ENCODE data around the gene COMMD9.

The COMMD9 gene

DNA sequence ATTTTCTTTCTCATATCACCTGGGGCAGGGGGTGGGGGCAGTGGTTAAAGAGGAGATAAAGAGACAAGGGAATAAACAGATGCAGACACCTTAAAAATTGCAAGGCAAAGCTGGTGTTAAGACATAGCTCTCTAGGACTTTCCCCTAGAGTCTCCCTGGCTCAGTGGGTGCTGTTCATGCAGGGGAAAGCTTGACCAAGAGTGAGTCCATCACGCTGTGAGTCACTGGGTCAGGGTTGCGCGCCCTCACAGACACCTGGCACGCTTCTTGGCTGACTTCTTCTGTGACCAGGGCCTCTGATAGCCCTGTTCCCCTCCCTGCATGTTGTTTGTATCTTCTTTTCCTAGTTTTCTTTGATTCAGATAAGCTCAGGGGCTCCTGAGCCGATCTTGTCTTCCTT is 31.9 kb downstream of the COMMD9 start:
- no peak for DNase-seq (ENCODE audit: low read depth in 2 of 2)

DNA sequence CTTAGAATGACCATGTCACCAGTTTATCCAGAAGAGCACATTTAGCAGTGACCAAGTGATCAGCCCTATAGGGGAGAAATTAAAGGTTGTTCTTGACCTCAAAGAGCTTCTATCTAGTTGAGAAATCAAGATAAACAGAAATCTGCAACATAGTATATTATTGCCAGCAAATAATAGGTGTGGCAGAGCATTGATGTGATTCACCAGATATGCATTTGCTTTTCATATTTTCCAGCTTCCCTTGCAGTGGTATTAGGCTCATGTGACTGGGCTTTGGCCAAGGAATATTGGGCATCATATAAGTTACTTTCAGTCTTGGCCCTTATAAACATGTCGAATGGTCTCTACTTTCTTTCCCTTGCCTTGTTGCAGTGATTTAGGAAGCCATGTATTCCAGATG is 34.5 kb downstream of the COMMD9 start:
- DNase-seq (ENCODE audit: low read depth in 2 of 2), result no peak

DNA sequence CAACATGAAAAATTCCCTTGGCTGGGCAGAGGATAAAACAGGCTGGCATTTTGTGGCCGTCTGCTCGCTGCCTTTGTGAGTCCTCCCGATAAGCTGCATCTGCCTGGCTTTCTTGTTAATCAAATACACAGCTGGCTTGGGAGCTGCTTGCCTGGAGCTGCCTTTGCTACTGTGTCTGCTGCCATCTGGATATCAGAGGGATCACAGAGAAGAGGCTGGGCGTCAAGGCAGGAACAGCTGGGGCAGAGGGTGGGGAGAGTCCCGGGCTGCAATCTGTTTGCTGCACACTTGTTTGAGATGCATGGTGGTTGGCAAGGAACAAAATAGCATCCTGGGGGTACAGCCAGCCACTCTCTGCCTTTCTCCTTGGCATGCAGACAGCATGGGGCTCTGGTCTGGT is 36.0 kb downstream of the COMMD9 start:
- no peak for DNase-seq (ENCODE audit: low read depth in 2 of 2)

DNA sequence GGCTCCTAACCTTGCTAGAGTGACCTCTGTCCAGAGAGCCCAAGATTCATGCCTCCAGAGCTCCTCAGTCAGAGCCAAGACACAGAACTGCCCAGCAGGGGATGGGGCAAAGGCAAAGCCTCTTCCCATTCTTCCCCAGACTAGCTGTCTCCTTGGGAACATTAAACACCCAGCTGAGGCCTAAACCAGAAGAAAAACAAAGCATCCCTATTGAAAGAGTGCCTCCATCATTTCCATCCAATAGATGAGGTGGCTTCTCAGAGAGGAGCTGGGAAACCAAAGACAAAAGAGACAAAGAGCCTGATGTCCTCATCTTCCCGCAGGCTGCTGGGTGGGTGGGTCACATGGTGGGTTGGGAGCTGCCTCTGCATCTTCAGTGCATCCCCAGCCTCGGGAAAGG is 37.4 kb downstream of the COMMD9 start:
- no peak for DNase-seq (ENCODE audit: low read depth in 2 of 2)

DNA sequence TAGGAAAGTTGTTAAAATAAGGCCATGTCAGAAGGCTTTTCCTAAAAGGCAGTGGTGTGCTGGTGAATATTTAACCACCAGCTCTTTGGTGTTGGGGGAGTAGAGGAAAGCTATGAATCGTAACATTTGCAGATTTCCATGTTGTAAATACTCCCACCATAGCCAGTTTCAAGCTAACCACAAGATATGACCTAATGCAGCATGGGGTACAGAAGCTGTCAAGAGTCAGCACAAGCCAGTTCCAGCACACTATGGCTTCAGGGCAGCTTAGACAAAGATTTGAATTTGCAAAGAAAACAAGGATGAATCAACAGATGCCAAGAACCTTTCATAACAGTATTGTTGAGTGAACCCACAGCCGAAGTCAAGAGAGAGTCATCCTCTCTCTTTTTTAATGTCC is 40.0 kb downstream of the COMMD9 start:
- DNase-seq (ENCODE audit: low read depth in 2 of 2), result no peak

GRCh38 chr11:36248436-36248835 is 40.8 kb downstream of the COMMD9 start:
- no peak for DNase-seq (ENCODE audit: low read depth in 2 of 2)

DNA sequence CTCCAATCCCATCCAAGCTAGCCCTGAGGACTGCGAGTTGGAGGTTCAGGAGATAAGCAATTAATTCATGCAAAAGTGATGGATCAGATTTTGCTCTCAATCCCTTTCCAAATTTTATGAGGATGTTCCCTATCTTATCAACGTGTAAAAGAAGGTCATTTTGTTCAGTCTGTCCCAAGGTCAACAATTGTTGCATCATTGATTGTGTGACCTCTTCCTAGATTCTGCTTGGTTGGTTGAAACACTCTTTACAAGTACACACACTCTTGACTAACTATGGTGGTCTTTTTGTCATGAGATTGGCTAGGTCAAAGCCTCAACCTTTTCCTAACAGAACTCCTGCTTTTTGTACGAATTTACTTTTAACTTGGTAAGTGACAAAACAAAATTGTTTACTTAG is 41.7 kb downstream of the COMMD9 start:
- DNase-seq (ENCODE audit: low read depth in 2 of 2), result no peak

DNA sequence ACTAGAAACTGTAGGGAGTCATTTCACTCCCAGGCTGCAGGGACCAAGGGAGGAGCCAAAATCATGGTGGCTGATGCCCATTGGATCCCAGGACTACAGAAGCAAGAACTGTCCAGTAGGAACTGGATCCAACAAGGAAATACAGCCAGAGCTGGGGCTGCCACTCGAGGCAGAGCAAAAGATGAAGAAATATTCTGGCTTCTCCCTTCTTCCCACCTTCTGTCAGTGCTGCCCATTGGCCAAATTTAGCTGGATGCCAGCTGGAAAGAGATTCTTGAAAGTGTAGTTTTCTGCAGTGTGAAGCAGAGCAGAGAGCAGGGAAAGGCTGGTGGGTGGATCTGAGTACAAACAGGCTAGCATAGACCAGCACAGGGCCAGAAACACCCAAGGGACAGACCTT is 45.6 kb downstream of the COMMD9 start:
- DNase-seq (ENCODE audit: low read depth in 2 of 2), result no peak

GRCh38 chr11:36241497-36241896 is 47.7 kb downstream of the COMMD9 start:
- DNase-seq (ENCODE audit: low read depth in 2 of 2), result no peak

DNA sequence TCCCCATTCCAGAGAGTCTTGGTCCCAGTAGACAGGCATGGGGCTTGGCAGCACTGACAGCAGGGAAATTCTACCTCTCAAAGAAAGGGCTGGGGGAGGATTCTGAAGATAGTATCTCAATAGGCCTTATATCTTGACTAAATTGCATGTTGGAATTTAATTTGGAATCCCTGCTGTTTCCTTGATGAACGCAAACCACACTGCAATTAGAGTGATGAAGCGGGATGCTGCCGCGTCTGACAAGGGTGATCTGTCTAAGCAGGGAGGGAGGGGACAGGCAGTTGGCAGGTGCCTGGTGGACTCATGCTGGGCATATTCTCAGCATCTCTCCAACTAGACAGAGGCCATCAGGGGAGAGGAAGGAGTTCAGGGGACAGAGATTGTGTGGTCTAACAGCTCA is 48.4 kb downstream of the COMMD9 start:
- DNase-seq (ENCODE audit: low read depth in 2 of 2), result no peak

- DNase-seq (ENCODE audit: low read depth in 2 of 2), result no peak
Observed at GRCh38 chr11:36240173-36240572, 49.1 kb downstream of the COMMD9 start.

DNA sequence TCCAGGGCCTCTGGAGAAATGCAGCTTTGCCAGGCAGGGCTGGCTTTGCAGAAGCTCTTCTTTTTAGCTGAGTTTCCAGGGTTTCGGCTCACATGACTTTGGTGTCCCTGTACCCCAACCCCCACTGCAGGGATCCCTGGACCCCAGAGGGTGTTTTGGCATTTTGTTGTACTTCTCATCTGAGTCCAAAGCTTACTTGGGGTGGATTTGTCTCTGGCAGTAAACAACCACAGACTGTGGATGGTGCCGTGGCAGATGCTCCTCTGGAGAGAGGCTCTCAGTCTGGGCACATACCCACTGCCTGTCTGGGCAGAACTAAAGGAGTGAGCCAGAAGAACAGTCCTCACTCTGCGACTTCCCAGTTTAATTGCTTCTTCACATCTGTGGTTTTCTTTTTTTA is 49.6 kb downstream of the COMMD9 start:
- DNase-seq (ENCODE audit: low read depth in 2 of 2), result no peak

DNA sequence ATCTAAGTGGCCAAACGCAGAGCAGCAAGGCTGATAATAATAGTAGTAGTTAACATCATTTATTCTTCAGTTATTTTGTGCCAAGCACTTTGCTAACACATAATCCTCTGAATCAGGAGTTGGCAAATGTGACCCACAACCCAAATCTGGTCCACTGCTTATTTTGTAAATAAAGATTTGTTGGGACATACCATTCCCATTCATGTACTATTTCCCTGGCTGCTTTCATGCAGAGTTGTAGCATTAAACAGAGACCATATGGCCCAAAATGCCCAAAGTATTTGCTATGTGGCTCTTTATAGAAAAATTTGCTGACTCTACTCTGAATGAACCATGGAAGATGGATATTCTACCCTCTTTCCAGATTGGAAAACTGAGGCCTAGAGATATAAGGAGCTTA is 50.3 kb downstream of the COMMD9 start:
- no peak for DNase-seq (ENCODE audit: low read depth in 2 of 2)

DNA sequence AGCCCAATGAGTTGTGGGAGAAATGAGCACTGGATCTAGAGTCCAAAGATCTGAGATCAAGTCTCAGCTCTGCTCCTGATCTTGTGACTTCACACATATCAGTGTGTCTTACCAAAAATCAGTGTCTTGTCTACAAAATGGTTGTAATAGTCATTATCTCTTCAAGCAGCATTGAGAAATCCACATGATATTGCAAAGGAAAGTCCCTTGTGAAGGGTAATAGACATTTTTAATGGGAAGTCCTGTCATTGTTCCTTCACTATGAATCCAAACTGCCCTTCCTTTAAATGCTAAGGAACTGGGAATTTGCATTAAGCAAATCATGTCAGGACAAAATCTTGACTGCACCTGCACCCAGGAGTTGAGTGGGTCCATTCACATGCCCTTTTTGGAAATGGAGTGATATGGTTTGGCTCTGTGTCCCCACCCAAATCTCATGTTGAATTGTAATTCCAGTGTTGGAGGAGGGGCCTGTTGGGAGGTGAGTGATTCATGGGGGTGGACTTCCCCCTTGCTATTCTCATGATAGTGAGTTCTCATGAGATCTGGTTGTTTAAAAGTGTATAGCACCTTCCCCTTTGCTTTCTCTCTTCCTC is 51.1 kb downstream of the COMMD9 start:
- DNase-seq (ENCODE audit: low read depth in 2 of 2), result no peak

- DNase-seq (ENCODE audit: low read depth in 2 of 2), result no peak
Observed at GRCh38 chr11:36237391-36237790, 51.8 kb downstream of the COMMD9 start.

GRCh38 chr11:36235750-36236149 is 53.5 kb downstream of the COMMD9 start:
- no peak for DNase-seq (ENCODE audit: low read depth in 2 of 2)

DNA sequence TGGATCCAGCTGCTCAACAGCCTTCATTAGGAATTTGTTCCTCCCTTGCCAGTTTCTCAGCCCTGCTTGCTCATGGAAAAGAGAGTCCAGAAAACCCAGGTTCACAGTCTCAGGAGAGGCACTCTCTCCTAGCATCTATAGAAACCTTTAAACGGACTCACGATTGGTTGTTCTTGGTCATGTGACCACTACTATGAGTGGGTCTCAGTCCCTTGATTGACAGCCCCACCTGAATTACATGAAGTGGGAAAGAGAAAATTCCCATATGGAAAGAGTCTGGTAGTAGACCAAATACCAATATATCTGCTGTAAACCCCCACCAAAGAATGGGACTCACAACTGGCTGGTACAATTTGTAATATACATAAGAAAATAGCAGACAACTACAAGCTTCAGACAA is 54.4 kb downstream of the COMMD9 start:
- DNase-seq (ENCODE audit: low read depth in 2 of 2), result no peak

GRCh38 chr11:36233204-36233603 is 56.0 kb downstream of the COMMD9 start:
- DNase-seq (ENCODE audit: low read depth in 2 of 2), result no peak

DNA sequence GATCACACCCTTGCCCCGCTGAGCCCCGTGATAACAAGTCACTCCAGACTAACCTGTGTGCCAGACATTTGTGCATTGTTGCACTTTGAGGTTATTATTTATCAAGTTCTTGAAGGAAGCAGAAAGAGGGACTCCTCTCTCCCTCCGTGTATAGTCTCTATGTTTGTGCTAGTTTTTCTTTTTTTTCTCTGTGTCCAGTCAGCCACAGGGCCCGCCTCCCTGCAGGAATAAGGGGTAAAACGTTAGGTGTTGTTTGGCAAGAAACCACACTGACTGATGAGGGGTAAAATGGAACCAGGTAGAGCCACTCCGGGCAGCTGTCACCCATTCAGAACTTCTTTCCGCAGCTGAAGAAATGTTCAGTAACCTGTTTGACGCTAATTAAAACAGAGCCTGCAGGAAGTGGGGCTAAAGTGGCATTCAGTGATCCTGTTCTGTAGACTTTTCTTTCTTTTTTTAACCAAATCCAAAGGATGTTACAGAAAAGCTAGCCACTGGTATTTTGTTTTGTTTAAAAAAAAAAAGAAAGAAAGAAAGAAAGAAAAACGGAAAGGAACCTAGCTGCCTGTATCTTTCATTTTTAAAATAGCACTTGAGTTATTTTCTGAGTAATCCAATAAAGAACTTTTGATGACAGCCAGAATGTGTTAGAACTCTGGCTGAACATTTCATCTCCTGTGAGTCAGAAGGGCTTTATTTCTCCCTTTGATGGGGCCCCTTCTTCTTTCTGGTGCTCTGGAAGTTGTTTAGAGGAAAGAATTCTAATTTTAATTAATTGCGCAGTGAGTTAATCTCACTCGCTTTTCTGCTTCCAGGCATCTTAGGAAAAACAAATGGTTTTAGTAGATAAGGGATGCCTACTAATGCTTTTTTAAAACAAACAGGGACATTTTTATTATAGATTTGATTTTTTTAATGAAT is 58.2 kb downstream of the COMMD9 start:
- no peak for DNase-seq (ENCODE audit: low read depth in 2 of 2)

DNA sequence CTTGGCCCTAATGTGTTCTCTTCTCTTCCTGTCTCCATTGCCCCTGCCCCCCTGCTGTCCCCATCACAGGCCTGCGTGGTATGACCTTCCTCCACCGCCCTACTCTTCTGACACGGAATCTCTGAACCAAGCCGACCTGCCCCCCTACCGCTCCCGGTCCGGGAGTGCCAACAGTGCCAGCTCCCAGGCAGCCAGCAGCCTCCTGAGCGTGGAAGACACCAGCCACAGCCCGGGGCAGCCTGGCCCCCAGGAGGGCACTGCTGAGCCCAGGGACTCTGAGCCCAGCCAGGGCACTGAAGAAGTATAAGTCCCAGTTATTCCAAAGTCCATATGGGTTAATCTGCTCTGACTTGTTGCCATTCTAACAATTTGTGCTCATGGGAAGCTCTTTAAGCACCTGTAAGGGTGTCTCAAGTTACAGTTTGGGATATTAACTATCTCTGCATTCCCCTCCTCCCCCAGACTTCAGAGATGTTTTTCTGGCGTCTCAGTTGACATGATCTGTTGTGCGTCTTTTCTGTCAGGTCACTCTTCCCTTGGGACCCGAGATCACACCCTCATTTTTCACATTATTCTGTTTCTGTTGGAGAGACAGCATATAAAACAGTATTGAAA is 60.0 kb downstream of the COMMD9 start:
- no peak for DNase-seq (ENCODE audit: low read depth in 2 of 2)

GRCh38 chr11:36228689-36229088 is 60.5 kb downstream of the COMMD9 start:
- DNase-seq (ENCODE audit: low read depth in 2 of 2), result no peak

DNA sequence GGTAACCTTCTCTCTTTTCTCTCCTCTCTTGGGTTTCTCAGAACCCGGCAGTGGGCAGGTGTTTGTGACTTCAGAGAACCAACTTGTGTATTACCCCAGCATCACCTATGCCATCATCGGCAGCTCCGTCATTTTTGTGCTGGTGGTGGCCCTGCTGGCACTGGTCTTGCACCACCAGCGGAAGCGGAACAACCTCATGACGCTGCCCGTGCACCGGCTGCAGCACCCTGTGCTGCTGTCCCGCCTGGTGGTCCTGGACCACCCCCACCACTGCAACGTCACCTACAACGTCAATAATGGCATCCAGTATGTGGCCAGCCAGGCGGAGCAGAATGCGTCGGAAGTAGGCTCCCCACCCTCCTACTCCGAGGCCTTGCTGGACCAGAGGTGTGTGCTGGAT is 62.2 kb downstream of the COMMD9 start:
- DNase-seq (ENCODE audit: low read depth in 2 of 2), result no peak

Measured in stimulated activated CD8-positive, alpha-beta memory T cell treated with anti-CD3 and anti-CD28 coated beads, Interleukin-15, amount 100 ng/mL, for 48 hours (primary cell).